ENCODE data around the gene SMIM14. TPM values are rescaled to one million over a fixed set of nuclear protein-coding genes. Genes with fewer than 3 reads are reported as not detected.

SMIM14 gene
- total and polyA plus RNA-seq, 9 of the 15 experiments (the other 6 are each of a cell fraction or from before 2014, with no cell fraction given): 0.98 to 3.7 (median 2.2) TPM

DNA sequence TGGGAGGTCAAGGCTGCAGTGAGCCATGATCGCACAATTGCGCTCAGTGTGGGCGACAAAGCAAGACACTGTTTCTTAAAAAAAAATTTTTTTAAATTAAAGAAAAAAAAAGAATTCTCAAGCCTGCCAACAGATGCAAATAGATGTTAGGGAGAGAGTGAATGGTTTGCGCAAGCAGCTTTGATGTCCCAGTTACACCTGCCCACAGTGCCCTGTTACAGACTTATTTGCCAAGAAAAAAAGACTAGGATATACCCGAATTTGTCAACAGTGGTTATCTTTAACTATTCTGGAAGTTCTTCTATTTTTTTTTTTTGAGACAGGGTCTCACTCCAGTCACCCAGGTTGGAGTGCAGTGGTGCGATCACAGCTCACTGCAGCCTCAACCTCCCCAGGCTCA is 67.2 kb downstream of the SMIM14 start:
- no TSS peak for BruUV-seq (replicated peaks)
- Histone ChIP-seq H3K27ac (ENCODE audit: extremely low read depth, low read depth, low read length) (no peak overlapping the region), H3K4me1 (replicated peaks in 1 of 2; ENCODE audit: control insufficient read depth in 2 of 2, insufficient read depth in 2 of 2, low read length in 2 of 2) (no peaks in the 10 kb centered on the region; a peak in 1 of 5 replicates), H2AFZ (ENCODE audit: low read depth, low read length) (no peak overlapping the region), H3K4me3 (no peak overlapping the region), H3K4me2 (ENCODE audit: insufficient read depth, low read length) (no peak overlapping the region), H3K36me3 (ENCODE audit: control insufficient read depth, insufficient read depth, low read length) (no peaks in the 10 kb centered on the region), H3K27me3 (ENCODE audit: control insufficient read depth in 2 of 2, insufficient read depth in 2 of 2, low read length in 2 of 2) (no peaks in the 10 kb centered on the region), H4K20me1 (replicated peaks; ENCODE audit: control insufficient read depth, insufficient read depth, low read length) (no peaks in the 10 kb centered on the region), H3K9ac (ENCODE audit: insufficient read depth in 1 of 2, low read depth in 2 of 2, low read length in 2 of 2) (no peak overlapping the region), H3K9me3 (replicated peaks; ENCODE audit: control insufficient read depth, insufficient read depth, low read depth, low read length) (no peaks in the 10 kb centered on the region), H3K79me2 (ENCODE audit: control insufficient read depth, insufficient read depth, low read length) (no peaks in the 10 kb centered on the region), H3K9me1 (ENCODE audit: control insufficient read depth, insufficient read depth, low read length) (no peaks in the 10 kb centered on the region)
- intact Hi-C loops (cut with micrococcal nuclease): no loop called here
- 63% methylated on average over 5 of the region's 6 CpGs for WGBS (ENCODE audit: insufficient coverage, low coverage, missing lambda C conversion rate)
- no peak for DNase-seq (ENCODE audit: extremely low read depth in 1 of 4, low spot score in 3 of 4)
- ChIA-PET POLR2A (interaction anchor here (1.0 to 1.1 kb wide), 2 partner anchors 10 to 13 kb away, joined by 3 to 4 read pairs; no protein-coding TSS in a partner anchor), CTCF (ENCODE audit: low intra/inter-chr PET ratio) (no interaction called here)
- no peak for FAIRE-seq
- in situ Hi-C loops (cut with MboI): no loop called here
- no peak for TF ChIP-seq ZNF239 (CRISPR knock-in tag; IDR thresholded peaks at IDR 0.05)
- TF ChIP-seq ZNF140 (CRISPR knock-in tag; IDR thresholded peaks at IDR 0.05): no peak
- no peak for TF ChIP-seq FOSL1 (tag; conservative IDR thresholded peaks at IDR 0.05)
- no peak for TF ChIP-seq ZNF232 (CRISPR knock-in tag; IDR thresholded peaks at IDR 0.05)
- TF ChIP-seq ZNF699 (CRISPR knock-in tag; IDR thresholded peaks at IDR 0.05; ENCODE audit: insufficient replicate concordance): no peak
- no peak for TF ChIP-seq ZNF507 (tag; conservative IDR thresholded peaks at IDR 0.05)
- no peak for TF ChIP-seq ESRRB (CRISPR knock-in tag; IDR thresholded peaks at IDR 0.05; ENCODE audit: borderline replicate concordance)
- TF ChIP-seq SRSF3 (IDR thresholded peaks at IDR 0.05; ENCODE audit: insufficient read depth, low read length): no peak
- TF ChIP-seq GABPA (tag; conservative IDR thresholded peaks at IDR 0.05; ENCODE audit: low read depth): no peak
- TF ChIP-seq PHB2 (IDR thresholded peaks at IDR 0.05; ENCODE audit: low read depth): no peak
- no peak for TF ChIP-seq TEAD2 (tag; IDR thresholded peaks at IDR 0.05)
- no peak for TF ChIP-seq ZNF197 (CRISPR knock-in tag; IDR thresholded peaks at IDR 0.05; ENCODE audit: low read depth)
- TF ChIP-seq, protein P1, sequence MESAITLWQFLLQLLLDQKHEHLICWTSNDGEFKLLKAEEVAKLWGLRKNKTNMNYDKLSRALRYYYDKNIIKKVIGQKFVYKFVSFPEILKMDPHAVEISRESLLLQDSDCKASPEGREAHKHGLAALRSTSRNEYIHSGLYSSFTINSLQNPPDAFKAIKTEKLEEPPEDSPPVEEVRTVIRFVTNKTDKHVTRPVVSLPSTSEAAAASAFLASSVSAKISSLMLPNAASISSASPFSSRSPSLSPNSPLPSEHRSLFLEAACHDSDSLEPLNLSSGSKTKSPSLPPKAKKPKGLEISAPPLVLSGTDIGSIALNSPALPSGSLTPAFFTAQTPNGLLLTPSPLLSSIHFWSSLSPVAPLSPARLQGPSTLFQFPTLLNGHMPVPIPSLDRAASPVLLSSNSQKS (CRISPR knock-in tag; IDR thresholded peaks at IDR 0.05): no peak
- TF ChIP-seq KLF13 (tag; IDR thresholded peaks at IDR 0.05; ENCODE audit: borderline replicate concordance, low read depth): no peak
- TF ChIP-seq ZBTB1 (CRISPR knock-in tag; IDR thresholded peaks at IDR 0.05; ENCODE audit: borderline replicate concordance, low read depth): no peak
- TF ChIP-seq, protein P2, sequence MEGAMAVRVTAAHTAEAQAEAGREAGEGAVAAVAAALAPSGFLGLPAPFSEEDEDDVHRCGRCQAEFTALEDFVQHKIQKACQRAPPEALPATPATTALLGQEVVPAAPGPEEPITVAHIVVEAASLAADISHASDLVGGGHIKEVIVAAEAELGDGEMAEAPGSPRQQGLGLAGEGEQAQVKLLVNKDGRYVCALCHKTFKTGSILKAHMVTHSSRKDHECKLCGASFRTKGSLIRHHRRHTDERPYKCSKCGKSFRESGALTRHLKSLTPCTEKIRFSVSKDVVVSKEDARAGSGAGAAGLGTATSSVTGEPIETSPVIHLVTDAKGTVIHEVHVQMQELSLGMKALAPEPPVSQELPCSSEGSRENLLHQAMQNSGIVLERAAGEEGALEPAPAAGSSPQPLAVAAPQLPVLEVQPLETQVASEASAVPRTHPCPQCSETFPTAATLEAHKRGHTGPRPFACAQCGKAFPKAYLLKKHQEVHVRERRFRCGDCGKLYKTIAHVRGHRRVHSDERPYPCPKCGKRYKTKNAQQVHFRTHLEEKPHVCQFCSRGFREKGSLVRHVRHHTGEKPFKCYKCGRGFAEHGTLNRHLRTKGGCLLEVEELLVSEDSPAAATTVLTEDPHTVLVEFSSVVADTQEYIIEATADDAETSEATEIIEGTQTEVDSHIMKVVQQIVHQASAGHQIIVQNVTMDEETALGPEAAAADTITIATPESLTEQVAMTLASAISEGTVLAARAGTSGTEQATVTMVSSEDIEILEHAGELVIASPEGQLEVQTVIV (CRISPR knock-in tag; IDR thresholded peaks at IDR 0.05; ENCODE audit: borderline replicate concordance): no peak
- TF ChIP-seq ZNF785 (CRISPR knock-in tag; IDR thresholded peaks at IDR 0.05): no peak
- no peak for TF ChIP-seq CBFA2T2 (conservative IDR thresholded peaks at IDR 0.05)
- TF ChIP-seq HMGXB4 (CRISPR knock-in tag; IDR thresholded peaks at IDR 0.05): no peak
- TF ChIP-seq KDM5B (IDR thresholded peaks at IDR 0.05; ENCODE audit: insufficient replicate concordance, low read depth, low read length): no peak
- no peak for ATAC-seq

All from K562 (cell line).